ENCODE data around the gene RCSD1.

DNA sequence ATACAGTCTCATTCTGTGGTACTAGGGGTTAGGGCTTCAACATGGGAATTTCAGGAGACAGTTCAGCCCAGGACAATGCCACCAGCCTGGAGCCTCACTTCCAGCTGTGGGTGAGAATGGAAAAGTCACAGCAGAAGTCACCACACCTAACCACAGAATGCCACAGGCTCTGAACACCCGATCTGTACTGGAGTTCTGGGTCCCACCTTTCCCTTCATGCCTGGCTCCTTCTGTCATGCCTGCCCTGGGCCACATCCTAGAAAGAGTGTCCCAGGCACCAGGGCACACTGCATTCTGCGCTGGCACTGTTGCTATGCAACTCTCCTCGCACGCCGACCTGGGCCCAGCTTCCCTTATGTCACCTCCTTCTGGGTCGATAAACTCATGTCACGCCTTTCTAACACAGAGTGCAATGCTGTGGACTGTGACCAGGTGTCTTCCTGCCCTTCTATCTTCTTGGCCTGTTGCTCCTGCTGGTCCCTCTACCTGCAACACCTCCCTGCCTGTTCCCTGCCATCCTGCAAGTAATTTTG, 21.2 kb downstream of the RCSD1 start:
- TF ChIP-seq, protein P1, sequence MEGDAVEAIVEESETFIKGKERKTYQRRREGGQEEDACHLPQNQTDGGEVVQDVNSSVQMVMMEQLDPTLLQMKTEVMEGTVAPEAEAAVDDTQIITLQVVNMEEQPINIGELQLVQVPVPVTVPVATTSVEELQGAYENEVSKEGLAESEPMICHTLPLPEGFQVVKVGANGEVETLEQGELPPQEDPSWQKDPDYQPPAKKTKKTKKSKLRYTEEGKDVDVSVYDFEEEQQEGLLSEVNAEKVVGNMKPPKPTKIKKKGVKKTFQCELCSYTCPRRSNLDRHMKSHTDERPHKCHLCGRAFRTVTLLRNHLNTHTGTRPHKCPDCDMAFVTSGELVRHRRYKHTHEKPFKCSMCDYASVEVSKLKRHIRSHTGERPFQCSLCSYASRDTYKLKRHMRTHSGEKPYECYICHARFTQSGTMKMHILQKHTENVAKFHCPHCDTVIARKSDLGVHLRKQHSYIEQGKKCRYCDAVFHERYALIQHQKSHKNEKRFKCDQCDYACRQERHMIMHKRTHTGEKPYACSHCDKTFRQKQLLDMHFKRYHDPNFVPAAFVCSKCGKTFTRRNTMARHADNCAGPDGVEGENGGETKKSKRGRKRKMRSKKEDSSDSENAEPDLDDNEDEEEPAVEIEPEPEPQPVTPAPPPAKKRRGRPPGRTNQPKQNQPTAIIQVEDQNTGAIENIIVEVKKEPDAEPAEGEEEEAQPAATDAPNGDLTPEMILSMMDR (IDR thresholded peaks at IDR 0.05; ENCODE audit: insufficient read depth, low read depth, low read length), result no peak
- TF ChIP-seq EZH2 (IDR thresholded peaks at IDR 0.05; ENCODE audit: insufficient read depth, low read length), result no peak

Measured in astrocyte (in vitro differentiated cells and primary cell).